Measurements from ENCODE around the gene RPAIN. TPM values are rescaled to one million over a fixed set of nuclear protein-coding genes. Genes with fewer than 3 reads are reported as not detected.

The RPAIN gene
- total and polyA plus RNA-seq, 2 of the 13 experiments (the other 11 are each of a cell fraction or from before 2014, with no cell fraction given) = 42.1 to 58.5 TPM

DNA sequence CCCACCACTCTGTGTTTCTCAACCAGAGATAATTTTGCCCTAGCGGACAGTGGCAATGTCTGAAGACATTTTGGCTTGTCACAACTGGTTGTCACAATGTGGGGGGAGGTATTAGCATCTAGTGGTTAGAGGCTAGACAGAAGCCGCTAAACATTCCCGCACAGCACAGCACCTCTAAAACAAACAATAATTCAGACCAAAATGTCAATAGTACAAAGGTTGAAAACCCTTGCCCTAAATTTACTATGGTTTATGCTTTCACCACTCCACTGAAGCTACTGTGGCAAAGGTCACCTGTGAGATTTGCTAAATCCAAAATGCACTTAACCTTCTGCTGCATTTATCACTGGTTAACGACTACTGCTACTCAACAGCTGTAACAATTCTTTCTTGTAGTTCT, 14.6 kb upstream of the RPAIN start (continued):
- TF ChIP-seq MLX (CRISPR knock-in tag; IDR thresholded peaks at IDR 0.05) (0 out of 2 replicates have a peak, but pooled peaks have one; percentile 34), HNF4G (IDR thresholded peaks at IDR 0.05; ENCODE audit: borderline replicate concordance, low read depth, low read length) (peak; percentile 92), HNF4G (CRISPR knock-in tag; IDR thresholded peaks at IDR 0.05; ENCODE audit: borderline replicate concordance, low read depth) (peak; percentile 91; the same call in 1 of the 2 replicates), ZNF3 (CRISPR knock-in tag; IDR thresholded peaks at IDR 0.05) (no peak), SRF (IDR thresholded peaks at IDR 0.05; ENCODE audit: low read depth, low read length) (0 out of 2 replicates have a peak, but pooled peaks have one; percentile 3), ISX (CRISPR knock-in tag; conservative IDR thresholded peaks at IDR 0.05) (no peak), SMYD3 (CRISPR knock-in tag; IDR thresholded peaks at IDR 0.05) (peak; percentile 61; the same call in 1 of the 2 replicates), ERF (CRISPR knock-in tag; IDR thresholded peaks at IDR 0.05) (peak; percentile 49; the same call in 1 of the 2 replicates), ATF7-NPFF (CRISPR knock-in tag; IDR thresholded peaks at IDR 0.05; ENCODE audit: low read depth) (no peak), ZNF547 (CRISPR knock-in tag; IDR thresholded peaks at IDR 0.05) (0 out of 2 replicates have a peak, but pooled peaks have one; percentile 60), ZNF33A (CRISPR knock-in tag; IDR thresholded peaks at IDR 0.05; ENCODE audit: borderline replicate concordance) (no peak), ONECUT2 (CRISPR knock-in tag; IDR thresholded peaks at IDR 0.05) (peak; percentile 54; the same call in 1 of the 2 replicates), FOXA1 (IDR thresholded peaks at IDR 0.05) (peak; percentile 76), FOXA1 (CRISPR knock-in tag; IDR thresholded peaks at IDR 0.05) (peak; percentile 72)
- TF ChIP-seq, protein P1, sequence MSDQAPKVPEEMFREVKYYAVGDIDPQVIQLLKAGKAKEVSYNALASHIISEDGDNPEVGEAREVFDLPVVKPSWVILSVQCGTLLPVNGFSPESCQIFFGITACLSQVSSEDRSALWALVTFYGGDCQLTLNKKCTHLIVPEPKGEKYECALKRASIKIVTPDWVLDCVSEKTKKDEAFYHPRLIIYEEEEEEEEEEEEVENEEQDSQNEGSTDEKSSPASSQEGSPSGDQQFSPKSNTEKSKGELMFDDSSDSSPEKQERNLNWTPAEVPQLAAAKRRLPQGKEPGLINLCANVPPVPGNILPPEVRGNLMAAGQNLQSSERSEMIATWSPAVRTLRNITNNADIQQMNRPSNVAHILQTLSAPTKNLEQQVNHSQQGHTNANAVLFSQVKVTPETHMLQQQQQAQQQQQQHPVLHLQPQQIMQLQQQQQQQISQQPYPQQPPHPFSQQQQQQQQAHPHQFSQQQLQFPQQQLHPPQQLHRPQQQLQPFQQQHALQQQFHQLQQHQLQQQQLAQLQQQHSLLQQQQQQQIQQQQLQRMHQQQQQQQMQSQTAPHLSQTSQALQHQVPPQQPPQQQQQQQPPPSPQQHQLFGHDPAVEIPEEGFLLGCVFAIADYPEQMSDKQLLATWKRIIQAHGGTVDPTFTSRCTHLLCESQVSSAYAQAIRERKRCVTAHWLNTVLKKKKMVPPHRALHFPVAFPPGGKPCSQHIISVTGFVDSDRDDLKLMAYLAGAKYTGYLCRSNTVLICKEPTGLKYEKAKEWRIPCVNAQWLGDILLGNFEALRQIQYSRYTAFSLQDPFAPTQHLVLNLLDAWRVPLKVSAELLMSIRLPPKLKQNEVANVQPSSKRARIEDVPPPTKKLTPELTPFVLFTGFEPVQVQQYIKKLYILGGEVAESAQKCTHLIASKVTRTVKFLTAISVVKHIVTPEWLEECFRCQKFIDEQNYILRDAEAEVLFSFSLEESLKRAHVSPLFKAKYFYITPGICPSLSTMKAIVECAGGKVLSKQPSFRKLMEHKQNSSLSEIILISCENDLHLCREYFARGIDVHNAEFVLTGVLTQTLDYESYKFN (CRISPR knock-in tag; conservative IDR thresholded peaks at IDR 0.05) = peak; percentile 98
- TF ChIP-seq, protein P2, sequence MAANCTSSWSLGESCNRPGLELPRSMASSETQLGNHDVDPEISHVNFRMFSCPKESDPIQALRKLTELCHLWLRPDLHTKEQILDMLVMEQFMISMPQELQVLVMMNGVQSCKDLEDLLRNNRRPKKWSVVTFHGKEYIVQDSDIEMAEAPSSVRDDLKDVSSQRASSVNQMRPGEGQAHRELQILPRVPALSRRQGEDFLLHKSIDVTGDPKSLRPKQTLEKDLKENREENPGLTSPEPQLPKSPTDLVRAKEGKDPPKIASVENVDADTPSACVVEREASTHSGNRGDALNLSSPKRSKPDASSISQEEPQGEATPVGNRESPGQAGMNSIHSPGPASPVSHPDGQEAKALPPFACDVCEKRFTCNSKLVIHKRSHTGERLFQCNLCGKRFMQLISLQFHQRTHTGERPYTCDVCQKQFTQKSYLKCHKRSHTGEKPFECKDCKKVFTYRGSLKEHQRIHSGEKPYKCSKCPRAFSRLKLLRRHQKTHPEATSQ (CRISPR knock-in tag; IDR thresholded peaks at IDR 0.05; ENCODE audit: borderline replicate concordance) = peak; percentile 82; the same call in 1 of the 2 replicates
- TF ChIP-seq, protein P3, sequence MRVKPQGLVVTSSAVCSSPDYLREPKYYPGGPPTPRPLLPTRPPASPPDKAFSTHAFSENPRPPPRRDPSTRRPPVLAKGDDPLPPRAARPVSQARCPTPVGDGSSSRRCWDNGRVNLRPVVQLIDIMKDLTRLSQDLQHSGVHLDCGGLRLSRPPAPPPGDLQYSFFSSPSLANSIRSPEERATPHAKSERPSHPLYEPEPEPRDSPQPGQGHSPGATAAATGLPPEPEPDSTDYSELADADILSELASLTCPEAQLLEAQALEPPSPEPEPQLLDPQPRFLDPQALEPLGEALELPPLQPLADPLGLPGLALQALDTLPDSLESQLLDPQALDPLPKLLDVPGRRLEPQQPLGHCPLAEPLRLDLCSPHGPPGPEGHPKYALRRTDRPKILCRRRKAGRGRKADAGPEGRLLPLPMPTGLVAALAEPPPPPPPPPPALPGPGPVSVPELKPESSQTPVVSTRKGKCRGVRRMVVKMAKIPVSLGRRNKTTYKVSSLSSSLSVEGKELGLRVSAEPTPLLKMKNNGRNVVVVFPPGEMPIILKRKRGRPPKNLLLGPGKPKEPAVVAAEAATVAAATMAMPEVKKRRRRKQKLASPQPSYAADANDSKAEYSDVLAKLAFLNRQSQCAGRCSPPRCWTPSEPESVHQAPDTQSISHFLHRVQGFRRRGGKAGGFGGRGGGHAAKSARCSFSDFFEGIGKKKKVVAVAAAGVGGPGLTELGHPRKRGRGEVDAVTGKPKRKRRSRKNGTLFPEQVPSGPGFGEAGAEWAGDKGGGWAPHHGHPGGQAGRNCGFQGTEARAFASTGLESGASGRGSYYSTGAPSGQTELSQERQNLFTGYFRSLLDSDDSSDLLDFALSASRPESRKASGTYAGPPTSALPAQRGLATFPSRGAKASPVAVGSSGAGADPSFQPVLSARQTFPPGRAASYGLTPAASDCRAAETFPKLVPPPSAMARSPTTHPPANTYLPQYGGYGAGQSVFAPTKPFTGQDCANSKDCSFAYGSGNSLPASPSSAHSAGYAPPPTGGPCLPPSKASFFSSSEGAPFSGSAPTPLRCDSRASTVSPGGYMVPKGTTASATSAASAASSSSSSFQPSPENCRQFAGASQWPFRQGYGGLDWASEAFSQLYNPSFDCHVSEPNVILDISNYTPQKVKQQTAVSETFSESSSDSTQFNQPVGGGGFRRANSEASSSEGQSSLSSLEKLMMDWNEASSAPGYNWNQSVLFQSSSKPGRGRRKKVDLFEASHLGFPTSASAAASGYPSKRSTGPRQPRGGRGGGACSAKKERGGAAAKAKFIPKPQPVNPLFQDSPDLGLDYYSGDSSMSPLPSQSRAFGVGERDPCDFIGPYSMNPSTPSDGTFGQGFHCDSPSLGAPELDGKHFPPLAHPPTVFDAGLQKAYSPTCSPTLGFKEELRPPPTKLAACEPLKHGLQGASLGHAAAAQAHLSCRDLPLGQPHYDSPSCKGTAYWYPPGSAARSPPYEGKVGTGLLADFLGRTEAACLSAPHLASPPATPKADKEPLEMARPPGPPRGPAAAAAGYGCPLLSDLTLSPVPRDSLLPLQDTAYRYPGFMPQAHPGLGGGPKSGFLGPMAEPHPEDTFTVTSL (CRISPR knock-in tag; IDR thresholded peaks at IDR 0.05; ENCODE audit: borderline replicate concordance) = peak; percentile 50; the same call in 1 of the 2 replicates
- TF ChIP-seq, protein P4, sequence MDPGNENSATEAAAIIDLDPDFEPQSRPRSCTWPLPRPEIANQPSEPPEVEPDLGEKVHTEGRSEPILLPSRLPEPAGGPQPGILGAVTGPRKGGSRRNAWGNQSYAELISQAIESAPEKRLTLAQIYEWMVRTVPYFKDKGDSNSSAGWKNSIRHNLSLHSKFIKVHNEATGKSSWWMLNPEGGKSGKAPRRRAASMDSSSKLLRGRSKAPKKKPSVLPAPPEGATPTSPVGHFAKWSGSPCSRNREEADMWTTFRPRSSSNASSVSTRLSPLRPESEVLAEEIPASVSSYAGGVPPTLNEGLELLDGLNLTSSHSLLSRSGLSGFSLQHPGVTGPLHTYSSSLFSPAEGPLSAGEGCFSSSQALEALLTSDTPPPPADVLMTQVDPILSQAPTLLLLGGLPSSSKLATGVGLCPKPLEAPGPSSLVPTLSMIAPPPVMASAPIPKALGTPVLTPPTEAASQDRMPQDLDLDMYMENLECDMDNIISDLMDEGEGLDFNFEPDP (CRISPR knock-in tag; conservative IDR thresholded peaks at IDR 0.05) = no peak
